GM23338 (cell line): ENCODE measurements around the gene AADAT. TPM values are rescaled to one million over a fixed set of nuclear protein-coding genes. Genes with fewer than 3 reads are reported as not detected.

Source experiments
- ATAC-seq: fragments of 200-7000 bp; cut with Tn5 transposase; 3 replicates; pipeline ENCODE4 v1.9.1; 2020
- DNase-seq: peaks from one replicate; pipeline ENCODE4 v3.0.0-alpha.2; 2015; ENCODE audit warnings: low spot score
- H2AFZ ChIP-seq: fragments of 200-600 bp; sonication (generic); 2 replicates; pipeline ENCODE4 v1.8.0; 2016; ENCODE audit warnings: antibody characterized with exemption, mild to moderate bottlenecking, moderate library complexity
- H3F3A ChIP-seq: fragments of 200-600 bp; sonication (generic); replicated peaks from 2 replicates; pipeline ENCODE4 v1.8.0; 2017; ENCODE audit warnings: antibody characterized with exemption, mixed run types, low read depth
- H3K27ac ChIP-seq: fragments of 200-600 bp; sonication (generic); 2 replicates; pipeline ENCODE4 v1.6.1; 2016; ENCODE audit warnings: low read depth
- H3K27me3 ChIP-seq: fragments of 200-600 bp; sonication (generic); 2 replicates; pipeline ENCODE4 v1.8.0; 2016; ENCODE audit warnings: mild to moderate bottlenecking, mixed run types, moderate library complexity; ENCODE audit not compliant: insufficient read depth
- H3K36me3 ChIP-seq: fragments of 200-600 bp; sonication (generic); 2 replicates; pipeline ENCODE4 v1.8.0; 2016; ENCODE audit warnings: mild to moderate bottlenecking; ENCODE audit not compliant: insufficient read depth
- H3K4me1 ChIP-seq: fragments of 200-600 bp; sonication (generic); 2 replicates; pipeline ENCODE4 v1.8.0; 2016; ENCODE audit warnings: mild to moderate bottlenecking, moderate library complexity; ENCODE audit not compliant: insufficient read depth
- H3K4me2 ChIP-seq: fragments of 200-600 bp; sonication (generic); 2 replicates; pipeline ENCODE4 v1.7.1; 2017; ENCODE audit warnings: mixed run types
- H3K4me3 ChIP-seq: fragments of 200-600 bp; sonication (generic); 2 replicates; pipeline ENCODE4 v1.6.1; 2016; ENCODE audit warnings: mixed run types
- H3K79me2 ChIP-seq: fragments of 200-600 bp; sonication (generic); replicated peaks from 2 replicates; pipeline ENCODE4 v1.8.0; 2017; ENCODE audit warnings: mild to moderate bottlenecking; ENCODE audit not compliant: insufficient read depth
- H3K9me2 ChIP-seq: fragments of 200-600 bp; sonication (generic); 2 replicates; pipeline ENCODE4 v1.8.0; 2017; ENCODE audit not compliant: insufficient read depth
- H4K20me1 ChIP-seq: fragments of 200-600 bp; sonication (generic); replicated peaks from 2 replicates; pipeline ENCODE4 v1.8.0; 2017; ENCODE audit warnings: mild to moderate bottlenecking; ENCODE audit not compliant: insufficient read depth
- H3K27ac Mint-ChIP-seq: 2 replicates; pipeline ENCODE4 v1.8.0; 2020; ENCODE audit warnings: inconsistent platforms, mild to moderate bottlenecking, moderate library complexity, mixed read lengths
- H3K27me3 Mint-ChIP-seq: 3 replicates; pipeline ENCODE4 v1.8.0; 2022; ENCODE audit warnings: low read depth, mild to moderate bottlenecking, moderate library complexity, mixed read lengths, inconsistent platforms; ENCODE audit not compliant: insufficient read depth, poor library complexity
- H3K36me3 Mint-ChIP-seq: 3 replicates; pipeline ENCODE4 v1.8.0; 2021; ENCODE audit warnings: low read depth, mild to moderate bottlenecking, inconsistent platforms, moderate library complexity, mixed read lengths
- H3K4me1 Mint-ChIP-seq: 3 replicates; pipeline ENCODE4 v1.8.0; 2020; ENCODE audit warnings: mild to moderate bottlenecking, inconsistent platforms, mixed read lengths
- H3K4me3 Mint-ChIP-seq: 3 replicates; pipeline ENCODE4 v1.8.0; 2021; ENCODE audit warnings: moderate library complexity, mild to moderate bottlenecking, inconsistent platforms, mixed read lengths
- H3K9me3 Mint-ChIP-seq: 3 replicates; pipeline ENCODE4 v1.8.0; 2020; ENCODE audit warnings: moderate library complexity, mild to moderate bottlenecking, inconsistent platforms, mixed read lengths
- CREB1 ChIP-seq: fragments of 250-450 bp; sonication (Bioruptor Pico); IDR thresholded peaks from 2 replicates; pipeline ENCODE4 v1.5.0; 2020; ENCODE audit warnings: low read depth, mild to moderate bottlenecking, moderate library complexity
- CTCF ChIP-seq, 2 experiments: fragments of 200-600 bp in 1 of 2; sonication (generic) in 1 of 2; conservative IDR thresholded peaks; 2 replicates each; pipeline versions ENCODE4 v1.5.1 to v1.6.1; 2016 to 2017; ENCODE audit warnings: antibody characterized with exemption in 2 of 2, low read depth in 2 of 2, mild to moderate bottlenecking in 2 of 2, moderate library complexity in 1 of 2
- EZH2 ChIP-seq: fragments of 200-600 bp; sonication (generic); IDR thresholded peaks from one replicate; pipeline ENCODE4 v1.8.0; 2017; ENCODE audit warnings: antibody characterized with exemption, mild to moderate bottlenecking, low read depth; ENCODE audit not compliant: unreplicated experiment
- POLR2AphosphoS5 ChIP-seq: IDR thresholded peaks from 2 replicates; pipeline ENCODE4 v1.6.1; 2016; ENCODE audit warnings: antibody characterized with exemption, low read depth
- STAT1 ChIP-seq: IDR thresholded peaks from one replicate; pipeline ENCODE4 v1.6.1; 2016; ENCODE audit warnings: antibody characterized with exemption; ENCODE audit not compliant: unreplicated experiment
- ZNF114 ChIP-seq: fragments of 250-450 bp; sonication (Bioruptor Pico); IDR thresholded peaks from 2 replicates; pipeline ENCODE4 v1.5.0; 2020; ENCODE audit warnings: mild to moderate bottlenecking, moderate library complexity
- ZNF331 ChIP-seq: fragments of 250-450 bp; sonication (Bioruptor Pico); IDR thresholded peaks from 2 replicates; pipeline ENCODE4 v1.5.0; 2020; ENCODE audit warnings: low read depth, mild to moderate bottlenecking, moderate library complexity
- polyA plus RNA-seq: library from polyadenylated mRNA; unstranded; fragments of >200 nt; fragmentation: Nextera tagmentation; extraction: Ambion mirVana; gene quantifications from 2 replicates; pipeline ENCODE4 v1.2.1, GENCODE V29; 2016
- total RNA-seq: library from RNA; depleted of rRNA; stranded (reverse); fragments of >200 nt; shearing (Covaris generic); gene quantifications from 2 replicates; pipeline ENCODE4 v1.2.3, GENCODE V29; 2014
- TF ChIP-seq, protein P1 (sequence below): IDR thresholded peaks from 2 replicates; pipeline ENCODE4 v1.6.1; 2016; ENCODE audit warnings: antibody characterized with exemption
- TF ChIP-seq, protein P2 (sequence below): IDR thresholded peaks from one replicate; pipeline ENCODE4 v1.6.1; 2018; ENCODE audit warnings: antibody characterized with exemption; ENCODE audit not compliant: unreplicated experiment
- TF ChIP-seq, protein P3 (sequence below): fragments of 250-450 bp; sonication (Bioruptor Pico); IDR thresholded peaks from 2 replicates; pipeline ENCODE4 v1.5.0; 2020; ENCODE audit warnings: mild to moderate bottlenecking, moderate library complexity

Gene AADAT
- total and polyA plus RNA-seq, 2 experiments from 2014 or later, result 6.9 to 7.0 TPM

DNA sequence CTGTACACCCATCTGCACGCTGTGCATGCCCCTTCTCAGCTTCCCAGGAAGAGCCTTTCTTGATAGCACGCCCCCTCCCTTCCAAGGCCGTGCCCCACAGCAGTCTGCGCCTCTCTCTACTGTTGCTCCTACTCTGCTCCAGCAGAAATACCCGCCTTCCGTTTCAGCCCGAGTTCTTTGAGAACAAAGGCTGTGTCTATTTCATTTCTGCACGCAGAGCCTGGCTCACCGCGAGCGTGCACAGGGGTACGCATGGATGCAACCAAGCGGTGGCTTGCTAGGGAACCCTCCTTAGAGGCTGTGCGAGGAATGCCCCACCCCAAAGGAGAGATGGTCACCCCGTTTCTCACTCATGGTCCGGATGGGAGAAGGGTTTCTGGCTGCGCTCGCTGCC, 485 bp downstream of the AADAT start:
- peak overlapping the region; percentile 75 for H3K4me3 ChIP-seq
- Mint-ChIP-seq H3K9me3 (peaks cover 4% of the 10 kb centered on the region; the same call in 2 of the 3 replicates), H3K4me3 (peak overlapping the region; percentile 88), H3K4me1 (peaks cover 24% of the 10 kb centered on the region), H3K27ac (peak overlapping the region; percentile 74), H3K36me3 (peaks cover 29% of the 10 kb centered on the region), H3K27me3 (peaks cover 6% of the 10 kb centered on the region)
- no peak overlapping the region for H3K27ac ChIP-seq
- H3K79me2 ChIP-seq, result no peaks in the 10 kb centered on the region
- DNase-seq (peak; percentile 55), ATAC-seq (peak; percentile 47)
- no peaks in the 10 kb centered on the region; the same call in 1 of the 2 replicates for H3K36me3 ChIP-seq
- no peaks in the 10 kb centered on the region for H3K9me2 ChIP-seq
- H4K20me1 ChIP-seq, result no peaks in the 10 kb centered on the region
- H3K27me3 ChIP-seq, result peaks cover 39% of the 10 kb centered on the region
- peaks cover 11% of the 10 kb centered on the region for H3K4me1 ChIP-seq
- TF ChIP-seq STAT1, result no peak
- TF ChIP-seq, protein P1, sequence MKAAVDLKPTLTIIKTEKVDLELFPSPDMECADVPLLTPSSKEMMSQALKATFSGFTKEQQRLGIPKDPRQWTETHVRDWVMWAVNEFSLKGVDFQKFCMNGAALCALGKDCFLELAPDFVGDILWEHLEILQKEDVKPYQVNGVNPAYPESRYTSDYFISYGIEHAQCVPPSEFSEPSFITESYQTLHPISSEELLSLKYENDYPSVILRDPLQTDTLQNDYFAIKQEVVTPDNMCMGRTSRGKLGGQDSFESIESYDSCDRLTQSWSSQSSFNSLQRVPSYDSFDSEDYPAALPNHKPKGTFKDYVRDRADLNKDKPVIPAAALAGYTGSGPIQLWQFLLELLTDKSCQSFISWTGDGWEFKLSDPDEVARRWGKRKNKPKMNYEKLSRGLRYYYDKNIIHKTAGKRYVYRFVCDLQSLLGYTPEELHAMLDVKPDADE, result no peak
- TF ChIP-seq ZNF114 (CRISPR knock-in tag), result no peak
- peak in 1 of 2 experiments; percentile 41; a peak in 2 of 4 replicates for TF ChIP-seq CTCF (conservative IDR thresholded peaks at IDR 0.05; ENCODE audit: low read depth in 2 of 2)
- TF ChIP-seq, protein P2, sequence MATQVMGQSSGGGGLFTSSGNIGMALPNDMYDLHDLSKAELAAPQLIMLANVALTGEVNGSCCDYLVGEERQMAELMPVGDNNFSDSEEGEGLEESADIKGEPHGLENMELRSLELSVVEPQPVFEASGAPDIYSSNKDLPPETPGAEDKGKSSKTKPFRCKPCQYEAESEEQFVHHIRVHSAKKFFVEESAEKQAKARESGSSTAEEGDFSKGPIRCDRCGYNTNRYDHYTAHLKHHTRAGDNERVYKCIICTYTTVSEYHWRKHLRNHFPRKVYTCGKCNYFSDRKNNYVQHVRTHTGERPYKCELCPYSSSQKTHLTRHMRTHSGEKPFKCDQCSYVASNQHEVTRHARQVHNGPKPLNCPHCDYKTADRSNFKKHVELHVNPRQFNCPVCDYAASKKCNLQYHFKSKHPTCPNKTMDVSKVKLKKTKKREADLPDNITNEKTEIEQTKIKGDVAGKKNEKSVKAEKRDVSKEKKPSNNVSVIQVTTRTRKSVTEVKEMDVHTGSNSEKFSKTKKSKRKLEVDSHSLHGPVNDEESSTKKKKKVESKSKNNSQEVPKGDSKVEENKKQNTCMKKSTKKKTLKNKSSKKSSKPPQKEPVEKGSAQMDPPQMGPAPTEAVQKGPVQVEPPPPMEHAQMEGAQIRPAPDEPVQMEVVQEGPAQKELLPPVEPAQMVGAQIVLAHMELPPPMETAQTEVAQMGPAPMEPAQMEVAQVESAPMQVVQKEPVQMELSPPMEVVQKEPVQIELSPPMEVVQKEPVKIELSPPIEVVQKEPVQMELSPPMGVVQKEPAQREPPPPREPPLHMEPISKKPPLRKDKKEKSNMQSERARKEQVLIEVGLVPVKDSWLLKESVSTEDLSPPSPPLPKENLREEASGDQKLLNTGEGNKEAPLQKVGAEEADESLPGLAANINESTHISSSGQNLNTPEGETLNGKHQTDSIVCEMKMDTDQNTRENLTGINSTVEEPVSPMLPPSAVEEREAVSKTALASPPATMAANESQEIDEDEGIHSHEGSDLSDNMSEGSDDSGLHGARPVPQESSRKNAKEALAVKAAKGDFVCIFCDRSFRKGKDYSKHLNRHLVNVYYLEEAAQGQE, result no peak
- TF ChIP-seq ZNF331 (CRISPR knock-in tag), result no peak
- no peak for TF ChIP-seq CREB1 (CRISPR knock-in tag)
- TF ChIP-seq, protein P3, sequence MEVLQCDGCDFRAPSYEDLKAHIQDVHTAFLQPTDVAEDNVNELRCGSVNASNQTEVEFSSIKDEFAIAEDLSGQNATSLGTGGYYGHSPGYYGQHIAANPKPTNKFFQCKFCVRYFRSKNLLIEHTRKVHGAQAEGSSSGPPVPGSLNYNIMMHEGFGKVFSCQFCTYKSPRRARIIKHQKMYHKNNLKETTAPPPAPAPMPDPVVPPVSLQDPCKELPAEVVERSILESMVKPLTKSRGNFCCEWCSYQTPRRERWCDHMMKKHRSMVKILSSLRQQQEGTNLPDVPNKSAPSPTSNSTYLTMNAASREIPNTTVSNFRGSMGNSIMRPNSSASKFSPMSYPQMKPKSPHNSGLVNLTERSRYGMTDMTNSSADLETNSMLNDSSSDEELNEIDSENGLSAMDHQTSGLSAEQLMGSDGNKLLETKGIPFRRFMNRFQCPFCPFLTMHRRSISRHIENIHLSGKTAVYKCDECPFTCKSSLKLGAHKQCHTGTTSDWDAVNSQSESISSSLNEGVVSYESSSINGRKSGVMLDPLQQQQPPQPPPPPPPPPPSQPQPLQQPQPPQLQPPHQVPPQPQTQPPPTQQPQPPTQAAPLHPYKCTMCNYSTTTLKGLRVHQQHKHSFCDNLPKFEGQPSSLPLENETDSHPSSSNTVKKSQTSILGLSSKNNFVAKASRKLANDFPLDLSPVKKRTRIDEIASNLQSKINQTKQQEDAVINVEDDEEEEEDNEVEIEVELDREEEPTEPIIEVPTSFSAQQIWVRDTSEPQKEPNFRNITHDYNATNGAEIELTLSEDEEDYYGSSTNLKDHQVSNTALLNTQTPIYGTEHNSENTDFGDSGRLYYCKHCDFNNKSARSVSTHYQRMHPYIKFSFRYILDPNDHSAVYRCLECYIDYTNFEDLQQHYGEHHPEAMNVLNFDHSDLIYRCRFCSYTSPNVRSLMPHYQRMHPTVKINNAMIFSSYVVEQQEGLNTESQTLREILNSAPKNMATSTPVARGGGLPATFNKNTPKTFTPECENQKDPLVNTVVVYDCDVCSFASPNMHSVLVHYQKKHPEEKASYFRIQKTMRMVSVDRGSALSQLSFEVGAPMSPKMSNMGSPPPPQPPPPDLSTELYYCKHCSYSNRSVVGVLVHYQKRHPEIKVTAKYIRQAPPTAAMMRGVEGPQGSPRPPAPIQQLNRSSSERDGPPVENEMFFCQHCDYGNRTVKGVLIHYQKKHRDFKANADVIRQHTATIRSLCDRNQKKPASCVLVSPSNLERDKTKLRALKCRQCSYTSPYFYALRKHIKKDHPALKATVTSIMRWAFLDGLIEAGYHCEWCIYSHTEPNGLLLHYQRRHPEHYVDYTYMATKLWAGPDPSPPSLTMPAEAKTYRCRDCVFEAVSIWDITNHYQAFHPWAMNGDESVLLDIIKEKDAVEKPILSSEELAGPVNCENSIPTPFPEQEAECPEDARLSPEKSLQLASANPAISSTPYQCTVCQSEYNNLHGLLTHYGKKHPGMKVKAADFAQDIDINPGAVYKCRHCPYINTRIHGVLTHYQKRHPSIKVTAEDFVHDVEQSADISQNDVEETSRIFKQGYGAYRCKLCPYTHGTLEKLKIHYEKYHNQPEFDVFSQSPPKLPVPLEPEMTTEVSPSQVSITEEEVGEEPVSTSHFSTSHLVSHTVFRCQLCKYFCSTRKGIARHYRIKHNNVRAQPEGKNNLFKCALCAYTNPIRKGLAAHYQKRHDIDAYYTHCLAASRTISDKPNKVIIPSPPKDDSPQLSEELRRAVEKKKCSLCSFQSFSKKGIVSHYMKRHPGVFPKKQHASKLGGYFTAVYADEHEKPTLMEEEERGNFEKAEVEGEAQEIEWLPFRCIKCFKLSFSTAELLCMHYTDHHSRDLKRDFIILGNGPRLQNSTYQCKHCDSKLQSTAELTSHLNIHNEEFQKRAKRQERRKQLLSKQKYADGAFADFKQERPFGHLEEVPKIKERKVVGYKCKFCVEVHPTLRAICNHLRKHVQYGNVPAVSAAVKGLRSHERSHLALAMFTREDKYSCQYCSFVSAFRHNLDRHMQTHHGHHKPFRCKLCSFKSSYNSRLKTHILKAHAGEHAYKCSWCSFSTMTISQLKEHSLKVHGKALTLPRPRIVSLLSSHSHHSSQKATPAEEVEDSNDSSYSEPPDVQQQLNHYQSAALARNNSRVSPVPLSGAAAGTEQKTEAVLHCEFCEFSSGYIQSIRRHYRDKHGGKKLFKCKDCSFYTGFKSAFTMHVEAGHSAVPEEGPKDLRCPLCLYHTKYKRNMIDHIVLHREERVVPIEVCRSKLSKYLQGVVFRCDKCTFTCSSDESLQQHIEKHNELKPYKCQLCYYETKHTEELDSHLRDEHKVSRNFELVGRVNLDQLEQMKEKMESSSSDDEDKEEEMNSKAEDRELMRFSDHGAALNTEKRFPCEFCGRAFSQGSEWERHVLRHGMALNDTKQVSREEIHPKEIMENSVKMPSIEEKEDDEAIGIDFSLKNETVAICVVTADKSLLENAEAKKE (CRISPR knock-in tag), result no peak
- 0 out of 2 replicates have a peak, but pooled peaks have one; percentile 22 for TF ChIP-seq POLR2AphosphoS5
- TF ChIP-seq EZH2, result no peak
- H3K4me2 ChIP-seq, result peak overlapping the region; percentile 98
- H3F3A ChIP-seq, result no peaks in the 10 kb centered on the region
- peak overlapping the region; percentile 100 for H2AFZ ChIP-seq
